SK-N-SH treated with all-trans-retinoic acid at 6 μM for 48 hours (cell line): ENCODE data around the gene MERTK.
"Not testable (repeated sequence)": the region's sequence is repeated elsewhere in the genome, so short reads cannot be mapped to it uniquely, and the experiment has no call there.

Experiments used
- ESRRG ChIP-seq: fragments of 250-450 bp; sonication (Bioruptor Pico); IDR thresholded peaks from 2 replicates; pipeline ENCODE4 v1.6.1; 2021; ENCODE audit warnings: mild to moderate bottlenecking
- PPARA ChIP-seq: fragments of 250-450 bp; sonication (Bioruptor Pico); IDR thresholded peaks from 2 replicates; pipeline ENCODE4 v1.5.0; 2020; ENCODE audit warnings: mild to moderate bottlenecking, borderline replicate concordance
- RARB ChIP-seq: fragments of 250-450 bp; sonication (Bioruptor Pico); IDR thresholded peaks from 2 replicates; pipeline ENCODE4 v1.8.0; 2021; ENCODE audit warnings: mild to moderate bottlenecking, moderate library complexity
- ZFP30 ChIP-seq: fragments of 450-650 bp; formaldehyde crosslinking; IDR thresholded peaks from 2 replicates; pipeline ENCODE4 v1.5.0; 2022; ENCODE audit warnings: mild to moderate bottlenecking, moderate library complexity
- ZNF565 ChIP-seq: fragments of 450-650 bp; formaldehyde crosslinking; conservative IDR thresholded peaks from 2 replicates; pipeline ENCODE4 v1.5.0; 2020; ENCODE audit warnings: low read depth, mild to moderate bottlenecking, moderate library complexity
- ZNF8 ChIP-seq: fragments of 450-650 bp; formaldehyde crosslinking; IDR thresholded peaks from 2 replicates; pipeline ENCODE4 v1.5.0; 2020; ENCODE audit warnings: mild to moderate bottlenecking, moderate library complexity
- TF ChIP-seq, protein P1 (sequence below): fragments of 250-450 bp; sonication (Bioruptor Pico); IDR thresholded peaks from 2 replicates; pipeline ENCODE4 v1.8.0; 2020; ENCODE audit warnings: mild to moderate bottlenecking, moderate library complexity, borderline replicate concordance

DNA sequence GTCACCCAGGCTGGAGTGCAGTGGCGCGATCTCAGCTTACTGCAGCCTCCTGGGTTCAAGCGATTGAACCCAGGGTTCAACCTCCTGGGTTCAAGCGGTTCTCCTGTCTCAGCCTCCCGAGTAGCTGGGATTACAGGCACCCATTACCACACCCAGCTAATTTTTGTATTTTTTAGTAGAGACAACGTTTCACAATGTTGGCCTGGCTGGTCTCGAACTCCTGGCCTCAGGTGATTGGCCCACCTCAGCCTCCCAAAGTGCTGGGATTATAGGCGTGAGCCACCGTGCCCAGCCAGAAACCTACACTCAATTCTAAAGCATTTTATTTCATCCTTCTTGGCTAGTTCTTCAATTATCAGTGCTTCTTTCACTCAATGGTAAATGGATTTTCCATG is 7.1 kb downstream of the MERTK start:
- not testable (repeated sequence) for TF ChIP-seq PPARA (CRISPR knock-in tag); RARB; ZFP30 (CRISPR knock-in tag); ZNF8 (CRISPR knock-in tag); ZNF565 (CRISPR knock-in tag); ESRRG (CRISPR knock-in tag)
- TF ChIP-seq, protein P1, sequence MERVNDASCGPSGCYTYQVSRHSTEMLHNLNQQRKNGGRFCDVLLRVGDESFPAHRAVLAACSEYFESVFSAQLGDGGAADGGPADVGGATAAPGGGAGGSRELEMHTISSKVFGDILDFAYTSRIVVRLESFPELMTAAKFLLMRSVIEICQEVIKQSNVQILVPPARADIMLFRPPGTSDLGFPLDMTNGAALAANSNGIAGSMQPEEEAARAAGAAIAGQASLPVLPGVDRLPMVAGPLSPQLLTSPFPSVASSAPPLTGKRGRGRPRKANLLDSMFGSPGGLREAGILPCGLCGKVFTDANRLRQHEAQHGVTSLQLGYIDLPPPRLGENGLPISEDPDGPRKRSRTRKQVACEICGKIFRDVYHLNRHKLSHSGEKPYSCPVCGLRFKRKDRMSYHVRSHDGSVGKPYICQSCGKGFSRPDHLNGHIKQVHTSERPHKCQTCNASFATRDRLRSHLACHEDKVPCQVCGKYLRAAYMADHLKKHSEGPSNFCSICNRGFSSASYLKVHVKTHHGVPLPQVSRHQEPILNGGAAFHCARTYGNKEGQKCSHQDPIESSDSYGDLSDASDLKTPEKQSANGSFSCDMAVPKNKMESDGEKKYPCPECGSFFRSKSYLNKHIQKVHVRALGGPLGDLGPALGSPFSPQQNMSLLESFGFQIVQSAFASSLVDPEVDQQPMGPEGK (CRISPR knock-in tag) = not testable (repeated sequence)
